SJCRH30 (cell line): ENCODE measurements around the gene CFAP47. TPM values are rescaled to one million over a fixed set of nuclear protein-coding genes. Genes with fewer than 3 reads are reported as not detected.
"Not testable (repeated sequence)": the region's sequence is repeated elsewhere in the genome, so short reads cannot be mapped to it uniquely, and the experiment has no call there.

Experiments
- DNase-seq, 2 experiments: peaks; one replicate each; pipeline ENCODE4 v3.0.0-alpha.2; 2015 to 2020
- H3K27ac ChIP-seq: fragments of 250-450 bp; sonication (Bioruptor Pico); 2 replicates; pipeline ENCODE4 v1.5.1; 2020; ENCODE audit warnings: mild to moderate bottlenecking, moderate library complexity
- H3K27me3 ChIP-seq: fragments of 250-450 bp; sonication (Bioruptor Pico); 2 replicates; pipeline ENCODE4 v1.5.1; 2020; ENCODE audit warnings: mild to moderate bottlenecking, moderate library complexity
- H3K36me3 ChIP-seq: fragments of 250-450 bp; sonication (Bioruptor Pico); 2 replicates; pipeline ENCODE4 v1.5.1; 2020; ENCODE audit warnings: mild to moderate bottlenecking, moderate library complexity
- H3K4me1 ChIP-seq: fragments of 250-450 bp; sonication (Bioruptor Pico); 2 replicates; pipeline ENCODE4 v1.5.1; 2020; ENCODE audit warnings: mild to moderate bottlenecking, moderate library complexity
- H3K4me3 ChIP-seq: fragments of 250-450 bp; sonication (Bioruptor Pico); 2 replicates; pipeline ENCODE4 v1.5.1; 2020; ENCODE audit warnings: mild to moderate bottlenecking, moderate library complexity
- H3K9me3 ChIP-seq: fragments of 250-450 bp; sonication (Bioruptor Pico); replicated peaks from 2 replicates; pipeline ENCODE4 v1.5.1; 2020; ENCODE audit warnings: mild to moderate bottlenecking, moderate library complexity
- total RNA-seq: library from RNA; depleted of rRNA; stranded (reverse); fragments of >200 nt; shearing (Covaris generic); gene quantifications from 2 replicates; pipeline ENCODE4 v1.2.3, GENCODE V29; 2014

CFAP47 gene
- total RNA-seq, 1 experiment from 2014 or later: not detected

DNA sequence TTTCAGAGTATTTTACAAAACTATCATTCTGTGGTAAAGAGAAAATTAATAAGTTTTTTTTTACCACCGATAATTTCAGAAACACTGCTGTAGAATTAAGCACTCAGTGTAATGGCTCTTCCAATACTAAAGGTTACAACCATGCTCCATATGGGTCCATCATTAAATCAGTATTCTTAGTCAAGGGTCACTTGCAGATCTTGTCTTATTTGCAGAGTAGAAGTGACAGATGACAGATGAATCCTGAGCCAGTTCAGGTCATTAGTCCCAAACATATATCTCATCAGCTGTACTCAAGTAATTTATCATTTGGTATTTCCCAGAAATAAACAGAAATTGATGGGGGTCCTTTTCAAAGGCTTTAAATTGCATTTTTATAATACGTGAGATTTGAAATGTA lies 182.9 kb downstream of the CFAP47 start:
- no peaks in the 10 kb centered on the region for H3K36me3 ChIP-seq
- no peak for DNase-seq

GRCh38 chrX:36116222-36116621 lies 196.7 kb downstream of the CFAP47 start:
- H3K27ac ChIP-seq: no peak overlapping the region
- H3K4me3 ChIP-seq: no peak overlapping the region
- no peaks in the 10 kb centered on the region for H3K9me3 ChIP-seq
- H3K27me3 ChIP-seq: no peaks in the 10 kb centered on the region
- H3K36me3 ChIP-seq: no peaks in the 10 kb centered on the region
- no peak for DNase-seq
- no peaks in the 10 kb centered on the region for H3K4me1 ChIP-seq

More for the DNA sequence above, 182.9 kb downstream of the CFAP47 start:
- Histone ChIP-seq H3K27ac (no peak overlapping the region), H3K4me3 (no peak overlapping the region), H3K4me1 (no peaks in the 10 kb centered on the region), H3K27me3 (no peaks in the 10 kb centered on the region), H3K9me3 (no peaks in the 10 kb centered on the region)

DNA sequence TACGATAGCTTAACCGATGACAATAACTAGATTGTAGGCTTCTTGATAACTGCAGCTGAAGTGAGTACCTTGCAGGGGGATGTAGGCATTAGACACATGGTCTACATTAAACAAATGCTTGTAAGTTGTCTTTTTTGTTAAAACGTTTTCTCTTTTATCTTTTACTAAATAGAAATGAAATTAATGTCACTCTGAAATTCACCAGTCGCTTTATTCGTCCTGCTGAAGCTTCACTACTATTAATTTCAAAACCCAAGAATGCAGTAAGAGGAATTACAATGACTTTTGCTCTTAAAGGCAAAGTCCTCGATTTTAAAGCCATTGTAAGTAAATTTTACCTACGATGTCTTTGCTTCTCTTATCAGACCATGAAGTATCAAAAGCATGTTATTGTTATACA lies 239.7 kb downstream of the CFAP47 start:
- H3K36me3 ChIP-seq: no peaks in the 10 kb centered on the region
- no peak for DNase-seq
- H3K27me3 ChIP-seq: no peaks in the 10 kb centered on the region

GRCh38 chrX:36160081-36160480 lies 240.5 kb downstream of the CFAP47 start:
- no peak overlapping the region for H3K27ac ChIP-seq
- no peak for DNase-seq
- no peaks in the 10 kb centered on the region for H3K27me3 ChIP-seq
- H3K36me3 ChIP-seq: no peaks in the 10 kb centered on the region
- H3K4me1 ChIP-seq: no peaks in the 10 kb centered on the region
- H3K4me3 ChIP-seq: no peak overlapping the region
- H3K9me3 ChIP-seq: no peaks in the 10 kb centered on the region

More for the DNA sequence above, 239.7 kb downstream of the CFAP47 start:
- Histone ChIP-seq H3K4me3 (no peak overlapping the region), H3K4me1 (no peaks in the 10 kb centered on the region), H3K9me3 (no peaks in the 10 kb centered on the region), H3K27ac (no peak overlapping the region)

GRCh38 chrX:36198575-36198974 lies 279.0 kb downstream of the CFAP47 start:
- Histone ChIP-seq H3K9me3 (no peaks in the 10 kb centered on the region), H3K4me3 (no peak overlapping the region), H3K36me3 (no peaks in the 10 kb centered on the region), H3K4me1 (no peaks in the 10 kb centered on the region), H3K27ac (no peak overlapping the region), H3K27me3 (no peaks in the 10 kb centered on the region)
- DNase-seq: no peak

- DNase-seq: no peak
- Histone ChIP-seq H3K4me3 (no peak overlapping the region), H3K27me3 (no peaks in the 10 kb centered on the region), H3K27ac (no peak overlapping the region), H3K9me3 (no peaks in the 10 kb centered on the region), H3K36me3 (no peaks in the 10 kb centered on the region), H3K4me1 (no peaks in the 10 kb centered on the region)
Measured at GRCh38 chrX:36199928-36200327, 280.4 kb downstream of the CFAP47 start.

DNA sequence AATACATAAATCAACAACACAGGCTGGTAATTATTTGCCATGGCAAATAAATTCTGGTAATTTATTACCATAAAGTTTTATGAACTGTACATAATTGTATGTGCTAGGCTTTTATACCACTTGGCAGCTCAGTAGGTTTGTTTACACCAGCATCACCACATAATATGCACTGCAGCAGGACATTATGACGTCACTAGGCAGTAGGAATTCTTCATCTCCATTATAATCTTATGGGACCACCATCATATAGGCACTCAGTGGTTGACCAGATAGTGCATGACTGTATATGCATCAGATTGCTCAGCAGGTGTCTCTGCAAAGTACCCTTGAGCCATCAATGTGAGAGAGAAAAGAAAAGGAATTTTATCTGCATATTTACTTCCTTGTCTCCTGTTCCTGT lies 295.4 kb downstream of the CFAP47 start:
- Histone ChIP-seq H3K27ac (no peak overlapping the region), H3K4me3 (no peak overlapping the region), H3K36me3 (no peaks in the 10 kb centered on the region), H3K4me1 (no peaks in the 10 kb centered on the region), H3K27me3 (no peaks in the 10 kb centered on the region), H3K9me3 (no peaks in the 10 kb centered on the region)
- DNase-seq: no peak

- no peaks in the 10 kb centered on the region for H3K4me1 ChIP-seq
- no peak overlapping the region for H3K4me3 ChIP-seq
- no peaks in the 10 kb centered on the region for H3K9me3 ChIP-seq
- H3K36me3 ChIP-seq: no peaks in the 10 kb centered on the region
- no peaks in the 10 kb centered on the region for H3K27me3 ChIP-seq
- H3K27ac ChIP-seq: no peak overlapping the region
- DNase-seq: no peak
Measured at GRCh38 chrX:36218801-36219200, 299.3 kb downstream of the CFAP47 start.

GRCh38 chrX:36234840-36235528 lies 315.4 kb downstream of the CFAP47 start:
- not testable (repeated sequence) for H3K36me3 ChIP-seq, H3K27me3 ChIP-seq, DNase-seq, H3K9me3 ChIP-seq, H3K4me3 ChIP-seq, H3K27ac ChIP-seq, H3K4me1 ChIP-seq

DNA sequence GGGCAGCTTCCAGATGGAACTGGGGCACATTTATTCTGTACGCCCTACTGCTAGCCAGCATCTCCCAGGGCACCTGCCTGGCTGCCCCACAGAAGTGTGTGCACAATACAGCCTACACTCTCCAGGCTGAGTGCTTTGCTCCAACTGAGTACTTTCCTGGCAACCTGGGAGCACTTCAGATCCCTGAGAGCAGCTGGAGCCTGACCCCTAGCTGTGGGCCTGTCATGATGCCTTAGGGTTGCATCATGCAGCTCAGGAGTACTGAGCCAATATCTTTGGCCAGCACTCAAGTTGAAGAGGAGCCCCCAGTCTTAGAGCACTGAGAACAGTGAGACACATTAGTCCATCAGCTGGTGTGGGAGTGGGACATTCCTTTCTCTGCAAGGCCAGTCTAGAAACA lies 321.9 kb downstream of the CFAP47 start:
- no peak for DNase-seq
- no peaks in the 10 kb centered on the region for H3K4me1 ChIP-seq

DNA sequence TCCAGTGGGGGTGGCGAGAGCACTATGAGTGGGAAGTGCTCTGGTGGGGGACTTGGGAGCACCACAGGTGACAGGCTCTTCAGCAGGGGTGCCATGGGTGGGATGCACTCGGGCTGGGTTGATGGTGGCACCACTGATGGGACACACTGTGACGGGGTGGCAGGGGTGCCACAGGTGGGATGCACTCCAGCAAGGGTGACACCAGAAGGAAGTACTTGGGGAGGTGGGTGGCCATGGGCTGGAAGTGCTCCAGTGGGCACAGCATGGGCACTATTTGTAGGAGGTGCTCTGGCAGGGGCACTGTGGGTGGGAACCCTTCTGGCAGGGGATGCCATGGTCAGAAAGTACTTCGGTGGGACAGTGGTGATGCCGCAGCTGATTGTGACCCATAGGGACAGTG lies 346.6 kb downstream of the CFAP47 start:
- DNase-seq: no peak
- no peak overlapping the region for H3K4me3 ChIP-seq

More for the DNA sequence above, 321.9 kb downstream of the CFAP47 start:
- Histone ChIP-seq H3K9me3 (no peaks in the 10 kb centered on the region), H3K4me3 (no peak overlapping the region), H3K27me3 (no peaks in the 10 kb centered on the region), H3K36me3 (no peaks in the 10 kb centered on the region), H3K27ac (no peak overlapping the region)

DNA sequence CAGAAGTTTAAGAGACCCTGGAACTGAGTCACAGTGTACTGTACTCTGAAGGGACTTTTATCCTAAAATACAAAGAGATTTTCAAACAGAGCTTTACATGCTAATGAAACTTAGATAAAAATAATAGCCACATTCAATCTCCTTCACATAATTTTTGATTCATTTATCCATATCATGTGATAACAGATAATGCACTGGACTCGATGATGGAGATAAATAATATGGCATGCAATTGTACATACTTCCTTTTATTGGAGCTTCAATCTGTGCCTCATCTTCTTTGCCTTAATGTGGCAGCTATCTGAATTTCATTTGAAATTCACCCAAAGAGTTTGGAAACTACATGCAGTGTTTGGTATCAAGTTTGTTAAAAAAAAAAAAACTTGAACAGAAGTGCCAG lies 390.6 kb downstream of the CFAP47 start:
- no peaks in the 10 kb centered on the region for H3K36me3 ChIP-seq
- no peaks in the 10 kb centered on the region for H3K9me3 ChIP-seq
- DNase-seq: no peak
- no peaks in the 10 kb centered on the region for H3K27me3 ChIP-seq
- H3K27ac ChIP-seq: no peak overlapping the region
- no peaks in the 10 kb centered on the region for H3K4me1 ChIP-seq
- H3K4me3 ChIP-seq: no peak overlapping the region

More for the DNA sequence above, 346.6 kb downstream of the CFAP47 start:
- H3K27me3 ChIP-seq: no peaks in the 10 kb centered on the region
- H3K27ac ChIP-seq: no peak overlapping the region
- H3K9me3 ChIP-seq: no peaks in the 10 kb centered on the region
- no peaks in the 10 kb centered on the region for H3K4me1 ChIP-seq
- H3K36me3 ChIP-seq: no peaks in the 10 kb centered on the region

DNA sequence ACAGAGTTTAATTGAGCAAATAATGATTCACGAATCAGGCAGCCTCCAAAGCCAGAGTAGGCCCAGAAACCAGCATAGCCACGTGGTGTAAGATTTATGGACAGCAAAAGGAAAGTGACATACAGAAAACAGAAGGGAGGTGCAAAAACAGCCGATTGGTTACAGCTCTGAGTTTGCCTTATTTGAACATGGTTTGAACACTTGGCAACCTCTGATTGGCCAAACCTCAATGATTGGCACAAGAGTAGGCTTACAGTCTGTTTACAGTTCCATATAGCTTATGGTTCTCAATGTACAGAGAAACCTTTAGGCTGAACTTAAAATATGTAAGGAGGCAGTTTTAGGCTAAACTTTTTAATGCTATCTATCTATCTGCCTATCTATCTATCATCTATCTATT lies 394.8 kb downstream of the CFAP47 start:
- no peaks in the 10 kb centered on the region for H3K27me3 ChIP-seq
- no peak overlapping the region for H3K4me3 ChIP-seq
- H3K27ac ChIP-seq: no peak overlapping the region
- no peak for DNase-seq
- no peaks in the 10 kb centered on the region for H3K36me3 ChIP-seq
- no peaks in the 10 kb centered on the region for H3K4me1 ChIP-seq
- H3K9me3 ChIP-seq: no peaks in the 10 kb centered on the region

- no peak overlapping the region for H3K27ac ChIP-seq
- no peaks in the 10 kb centered on the region for H3K9me3 ChIP-seq
- H3K27me3 ChIP-seq: no peaks in the 10 kb centered on the region
- no peak for DNase-seq
- H3K4me1 ChIP-seq: no peaks in the 10 kb centered on the region
- no peak overlapping the region for H3K4me3 ChIP-seq
- no peaks in the 10 kb centered on the region for H3K36me3 ChIP-seq
Measured at GRCh38 chrX:36334572-36334971, 415.0 kb downstream of the CFAP47 start.

- Histone ChIP-seq H3K9me3 (no peaks in the 10 kb centered on the region), H3K36me3 (no peaks in the 10 kb centered on the region), H3K27me3 (no peaks in the 10 kb centered on the region), H3K27ac (no peak overlapping the region), H3K4me3 (no peak overlapping the region), H3K4me1 (no peaks in the 10 kb centered on the region)
- DNase-seq: no peak
Measured at GRCh38 chrX:36336751-36337150, 417.2 kb downstream of the CFAP47 start.

GRCh38 chrX:36344301-36344700 lies 424.8 kb downstream of the CFAP47 start:
- Histone ChIP-seq H3K4me3 (no peak overlapping the region), H3K9me3 (no peaks in the 10 kb centered on the region), H3K27ac (no peak overlapping the region), H3K4me1 (no peaks in the 10 kb centered on the region), H3K36me3 (no peaks in the 10 kb centered on the region), H3K27me3 (no peaks in the 10 kb centered on the region)
- DNase-seq: no peak
